ENCODE data around the gene USP13.
"Not testable (repeated sequence)": the region's sequence is repeated elsewhere in the genome, so short reads cannot be mapped to it uniquely, and the experiment has no call there.

Gene USP13

GRCh38 chr3:179668429-179668828 lies 15.6 kb downstream of the USP13 start:
- Mint-ChIP-seq H3K9me3 (no peaks in the 10 kb centered on the region), H3K36me3 (peaks cover 4 to 16% of the 10 kb centered on the region in 2 donors), H3K27ac (no peak overlapping the region), H3K4me1 (peaks cover 8 to 22% of the 10 kb centered on the region in 2 donors), H3K4me3 (no peak overlapping the region), H3K27me3 (no peaks in the 10 kb centered on the region)
- ATAC-seq (replicated peaks) = no peak
- no peak for DNase-seq

GRCh38 chr3:179670311-179670710 lies 17.5 kb downstream of the USP13 start:
- peaks cover 4 to 24% of the 10 kb centered on the region in 2 donors for H3K4me1 Mint-ChIP-seq
- ATAC-seq (replicated peaks) (no peak), DNase-seq (no peak)
- no peak overlapping the region for H3K4me3 Mint-ChIP-seq
- no peaks in the 10 kb centered on the region for H3K27me3 Mint-ChIP-seq
- no peak overlapping the region for H3K27ac Mint-ChIP-seq
- peaks cover 5 to 9% of the 10 kb centered on the region in 2 donors for H3K36me3 Mint-ChIP-seq
- H3K9me3 Mint-ChIP-seq = no peaks in the 10 kb centered on the region

- no peaks in the 10 kb centered on the region for H3K9me3 Mint-ChIP-seq
- DNase-seq (no peak), ATAC-seq (replicated peaks) (no peak)
- H3K36me3 Mint-ChIP-seq = peaks cover 5 to 13% of the 10 kb centered on the region in 2 donors
- no peaks in the 10 kb centered on the region for H3K27me3 Mint-ChIP-seq
- no peak overlapping the region for H3K27ac Mint-ChIP-seq
- no peak overlapping the region for H3K4me3 Mint-ChIP-seq
- H3K4me1 Mint-ChIP-seq = peaks cover 2 to 17% of the 10 kb centered on the region in 2 donors
Measured at GRCh38 chr3:179671309-179671708, 18.5 kb downstream of the USP13 start.

- ATAC-seq (replicated peaks) (no peak), DNase-seq (no peak)
- Mint-ChIP-seq H3K36me3 (peaks cover 5 to 13% of the 10 kb centered on the region in 2 donors), H3K27me3 (no peaks in the 10 kb centered on the region), H3K9me3 (no peaks in the 10 kb centered on the region), H3K4me1 (peaks cover 2 to 14% of the 10 kb centered on the region in 2 donors), H3K4me3 (no peak overlapping the region), H3K27ac (no peak overlapping the region)
Measured at GRCh38 chr3:179671747-179672242, 19.0 kb downstream of the USP13 start.

- Mint-ChIP-seq H3K36me3 (peaks cover 5 to 13% of the 10 kb centered on the region in 2 donors), H3K27ac (no peak overlapping the region), H3K4me3 (no peak overlapping the region)
Measured at GRCh38 chr3:179672918-179673317, 20.1 kb downstream of the USP13 start.

GRCh38 chr3:179673523-179673922 lies 20.7 kb downstream of the USP13 start:
- Mint-ChIP-seq H3K9me3 (no peaks in the 10 kb centered on the region), H3K27ac (no peak overlapping the region), H3K4me1 (peaks cover 2 to 8% of the 10 kb centered on the region in 2 donors), H3K36me3 (peaks cover 5 to 13% of the 10 kb centered on the region in 2 donors), H3K4me3 (no peak overlapping the region), H3K27me3 (no peaks in the 10 kb centered on the region)
- DNase-seq (no peak), ATAC-seq (replicated peaks) (no peak)

More at GRCh38 chr3:179672918-179673317, 20.1 kb downstream of the USP13 start:
- DNase-seq (no peak), ATAC-seq (replicated peaks) (no peak)
- H3K9me3 Mint-ChIP-seq = no peaks in the 10 kb centered on the region
- no peaks in the 10 kb centered on the region for H3K27me3 Mint-ChIP-seq
- H3K4me1 Mint-ChIP-seq = peaks cover 2 to 11% of the 10 kb centered on the region in 2 donors

GRCh38 chr3:179676081-179676480 lies 23.2 kb downstream of the USP13 start:
- no peak for ATAC-seq (replicated peaks)
- H3K27me3 Mint-ChIP-seq = no peaks in the 10 kb centered on the region
- peaks cover 2 to 6% of the 10 kb centered on the region in 2 donors for H3K4me1 Mint-ChIP-seq
- H3K9me3 Mint-ChIP-seq = no peaks in the 10 kb centered on the region
- H3K27ac Mint-ChIP-seq = no peak overlapping the region
- DNase-seq = no peak
- peaks cover 2 to 8% of the 10 kb centered on the region in 2 donors for H3K36me3 Mint-ChIP-seq
- H3K4me3 Mint-ChIP-seq = no peak overlapping the region

- Mint-ChIP-seq H3K27me3 (no peaks in the 10 kb centered on the region), H3K27ac (no peak overlapping the region), H3K9me3 (no peaks in the 10 kb centered on the region), H3K4me3 (no peak overlapping the region), H3K36me3 (peaks cover 2 to 10% of the 10 kb centered on the region in 2 donors), H3K4me1 (peaks cover 2 to 6% of the 10 kb centered on the region in 2 donors)
- DNase-seq = no peak
- ATAC-seq (replicated peaks) = no peak
Measured at GRCh38 chr3:179677884-179678283, 25.0 kb downstream of the USP13 start.

GRCh38 chr3:179681492-179682263 lies 28.8 kb downstream of the USP13 start:
- H3K4me3 Mint-ChIP-seq = no peak overlapping the region
- H3K9me3 Mint-ChIP-seq = no peaks in the 10 kb centered on the region
- ATAC-seq (replicated peaks) = no peak
- no peak for DNase-seq
- H3K36me3 Mint-ChIP-seq = peaks cover 7 to 19% of the 10 kb centered on the region in 2 donors
- no peaks in the 10 kb centered on the region for H3K4me1 Mint-ChIP-seq
- H3K27ac Mint-ChIP-seq = no peak overlapping the region
- H3K27me3 Mint-ChIP-seq = no peaks in the 10 kb centered on the region

GRCh38 chr3:179682426-179683080 lies 29.7 kb downstream of the USP13 start:
- H3K9me3 Mint-ChIP-seq = no peaks in the 10 kb centered on the region
- no peaks in the 10 kb centered on the region for H3K27me3 Mint-ChIP-seq
- ATAC-seq (replicated peaks) (no peak), DNase-seq (no peak)
- H3K36me3 Mint-ChIP-seq = peaks cover 7 to 19% of the 10 kb centered on the region in 2 donors
- H3K27ac Mint-ChIP-seq = no peak overlapping the region
- H3K4me3 Mint-ChIP-seq = no peak overlapping the region
- H3K4me1 Mint-ChIP-seq = no peaks in the 10 kb centered on the region

- H3K27ac Mint-ChIP-seq; H3K27me3 Mint-ChIP-seq; H3K4me1 Mint-ChIP-seq; H3K4me3 Mint-ChIP-seq; ATAC-seq (replicated peaks); H3K9me3 Mint-ChIP-seq; DNase-seq: not testable (repeated sequence)
- peaks cover 7 to 19% of the 10 kb centered on the region in 2 donors for H3K36me3 Mint-ChIP-seq
Measured at GRCh38 chr3:179683286-179683685, 30.4 kb downstream of the USP13 start.

- Mint-ChIP-seq H3K9me3 (no peaks in the 10 kb centered on the region), H3K4me3 (no peak overlapping the region), H3K4me1 (no peaks in the 10 kb centered on the region), H3K27ac (no peak overlapping the region), H3K36me3 (peaks cover 13 to 21% of the 10 kb centered on the region in 2 donors), H3K27me3 (no peaks in the 10 kb centered on the region)
- DNase-seq = no peak
- ATAC-seq (replicated peaks) = peak in 1 of 2 donors; percentile 73
Measured at GRCh38 chr3:179687967-179688535, 35.2 kb downstream of the USP13 start.

- ATAC-seq (replicated peaks) (no peak), DNase-seq (no peak)
- Mint-ChIP-seq H3K4me3 (no peak overlapping the region), H3K4me1 (no peaks in the 10 kb centered on the region), H3K27me3 (no peaks in the 10 kb centered on the region), H3K9me3 (no peaks in the 10 kb centered on the region), H3K27ac (no peak overlapping the region), H3K36me3 (peaks cover 14 to 17% of the 10 kb centered on the region in 2 donors)
Measured at GRCh38 chr3:179688850-179689249, 36.0 kb downstream of the USP13 start.

- H3K27ac Mint-ChIP-seq = no peak overlapping the region
- no peaks in the 10 kb centered on the region for H3K27me3 Mint-ChIP-seq
- no peak for DNase-seq
- H3K36me3 Mint-ChIP-seq = peaks cover 11 to 15% of the 10 kb centered on the region in 2 donors
- peaks cover 9 to 10% of the 10 kb centered on the region in 2 donors for H3K4me1 Mint-ChIP-seq
- no peaks in the 10 kb centered on the region for H3K9me3 Mint-ChIP-seq
- H3K4me3 Mint-ChIP-seq = no peak overlapping the region
- no peak for ATAC-seq (replicated peaks)
Measured at GRCh38 chr3:179694731-179695130, 41.9 kb downstream of the USP13 start.
